ENCODE measurements around the gene ST6GAL1.

Gene ST6GAL1

GRCh38 chr3:187027531-187028278 is 97.4 kb downstream of the ST6GAL1 start:
- H3K27me3 ChIP-seq (ENCODE audit: control insufficient read depth, insufficient read depth, low read length): no peaks in the 10 kb centered on the region
- H3K4me3 ChIP-seq (ENCODE audit: low read length): no peak overlapping the region
- peaks cover 10% of the 10 kb centered on the region for H3K4me1 ChIP-seq (ENCODE audit: control insufficient read depth, low read depth, low read length)
- H3K9me3 ChIP-seq (ENCODE audit: control insufficient read depth, low read depth, low read length): no peaks in the 10 kb centered on the region
- H3K27ac ChIP-seq (ENCODE audit: low read length): no peak overlapping the region
- no peaks in the 10 kb centered on the region for H3K36me3 ChIP-seq (ENCODE audit: control insufficient read depth, low read depth, low read length)
- H3K9ac ChIP-seq (ENCODE audit: low read length): no peak overlapping the region

- Histone ChIP-seq H3K9ac (ENCODE audit: low read length) (no peak overlapping the region), H3K36me3 (ENCODE audit: control insufficient read depth, low read depth, low read length) (no peaks in the 10 kb centered on the region), H3K4me3 (ENCODE audit: low read length) (no peak overlapping the region), H3K9me3 (ENCODE audit: control insufficient read depth, low read depth, low read length) (no peaks in the 10 kb centered on the region), H3K27me3 (ENCODE audit: control insufficient read depth, insufficient read depth, low read length) (no peaks in the 10 kb centered on the region), H3K4me1 (ENCODE audit: control insufficient read depth, low read depth, low read length) (peaks cover 7% of the 10 kb centered on the region), H3K27ac (ENCODE audit: low read length) (no peak overlapping the region)
Measured at GRCh38 chr3:187031934-187032333, 101.6 kb downstream of the ST6GAL1 start.

- no peaks in the 10 kb centered on the region for H3K4me1 ChIP-seq (ENCODE audit: control insufficient read depth, low read depth, low read length)
- no peaks in the 10 kb centered on the region for H3K9me3 ChIP-seq (ENCODE audit: control insufficient read depth, low read depth, low read length)
- peaks cover 13% of the 10 kb centered on the region for H3K36me3 ChIP-seq (ENCODE audit: control insufficient read depth, low read depth, low read length)
- no peak overlapping the region for H3K9ac ChIP-seq (ENCODE audit: low read length)
- H3K27me3 ChIP-seq (ENCODE audit: control insufficient read depth, insufficient read depth, low read length): no peaks in the 10 kb centered on the region
- no peak overlapping the region for H3K27ac ChIP-seq (ENCODE audit: low read length)
- no peak overlapping the region for H3K4me3 ChIP-seq (ENCODE audit: low read length)
Measured at GRCh38 chr3:187036394-187036793, 106.1 kb downstream of the ST6GAL1 start.

- Histone ChIP-seq H3K9me3 (ENCODE audit: control insufficient read depth, low read depth, low read length) (no peaks in the 10 kb centered on the region), H3K9ac (ENCODE audit: low read length) (no peak overlapping the region), H3K36me3 (ENCODE audit: control insufficient read depth, low read depth, low read length) (peaks cover 35% of the 10 kb centered on the region), H3K4me1 (ENCODE audit: control insufficient read depth, low read depth, low read length) (no peaks in the 10 kb centered on the region), H3K27me3 (ENCODE audit: control insufficient read depth, insufficient read depth, low read length) (no peaks in the 10 kb centered on the region), H3K4me3 (ENCODE audit: low read length) (no peak overlapping the region), H3K27ac (ENCODE audit: low read length) (no peak overlapping the region)
Measured at GRCh38 chr3:187039100-187039722, 108.9 kb downstream of the ST6GAL1 start.

GRCh38 chr3:187039723-187040414 is 109.5 kb downstream of the ST6GAL1 start:
- Histone ChIP-seq H3K9ac (ENCODE audit: low read length) (no peak overlapping the region), H3K4me3 (ENCODE audit: low read length) (no peak overlapping the region), H3K27me3 (ENCODE audit: control insufficient read depth, insufficient read depth, low read length) (no peaks in the 10 kb centered on the region), H3K27ac (ENCODE audit: low read length) (no peak overlapping the region), H3K36me3 (ENCODE audit: control insufficient read depth, low read depth, low read length) (peaks cover 36% of the 10 kb centered on the region), H3K4me1 (ENCODE audit: control insufficient read depth, low read depth, low read length) (no peaks in the 10 kb centered on the region), H3K9me3 (ENCODE audit: control insufficient read depth, low read depth, low read length) (no peaks in the 10 kb centered on the region)

- Histone ChIP-seq H3K27ac (ENCODE audit: low read length) (no peak overlapping the region), H3K27me3 (ENCODE audit: control insufficient read depth, insufficient read depth, low read length) (no peaks in the 10 kb centered on the region), H3K4me3 (ENCODE audit: low read length) (no peak overlapping the region), H3K9ac (ENCODE audit: low read length) (no peak overlapping the region), H3K4me1 (ENCODE audit: control insufficient read depth, low read depth, low read length) (no peaks in the 10 kb centered on the region), H3K36me3 (ENCODE audit: control insufficient read depth, low read depth, low read length) (peaks cover 42% of the 10 kb centered on the region), H3K9me3 (ENCODE audit: control insufficient read depth, low read depth, low read length) (no peaks in the 10 kb centered on the region)
Measured at GRCh38 chr3:187040516-187041361, 110.4 kb downstream of the ST6GAL1 start.

GRCh38 chr3:187041362-187042307 is 111.3 kb downstream of the ST6GAL1 start:
- Histone ChIP-seq H3K27ac (ENCODE audit: low read length) (no peak overlapping the region), H3K9ac (ENCODE audit: low read length) (no peak overlapping the region), H3K4me3 (ENCODE audit: low read length) (no peak overlapping the region), H3K4me1 (ENCODE audit: control insufficient read depth, low read depth, low read length) (no peaks in the 10 kb centered on the region), H3K27me3 (ENCODE audit: control insufficient read depth, insufficient read depth, low read length) (no peaks in the 10 kb centered on the region), H3K36me3 (ENCODE audit: control insufficient read depth, low read depth, low read length) (peaks cover 42% of the 10 kb centered on the region), H3K9me3 (ENCODE audit: control insufficient read depth, low read depth, low read length) (no peaks in the 10 kb centered on the region)

GRCh38 chr3:187042346-187042745 is 112.0 kb downstream of the ST6GAL1 start:
- no peaks in the 10 kb centered on the region for H3K4me1 ChIP-seq (ENCODE audit: control insufficient read depth, low read depth, low read length)
- H3K27ac ChIP-seq (ENCODE audit: low read length): no peak overlapping the region

GRCh38 chr3:187042874-187043458 is 112.6 kb downstream of the ST6GAL1 start:
- Histone ChIP-seq H3K9me3 (ENCODE audit: control insufficient read depth, low read depth, low read length) (no peaks in the 10 kb centered on the region), H3K36me3 (ENCODE audit: control insufficient read depth, low read depth, low read length) (peaks cover 42% of the 10 kb centered on the region), H3K4me1 (ENCODE audit: control insufficient read depth, low read depth, low read length) (no peaks in the 10 kb centered on the region), H3K9ac (ENCODE audit: low read length) (no peak overlapping the region), H3K4me3 (ENCODE audit: low read length) (no peak overlapping the region), H3K27ac (ENCODE audit: low read length) (no peak overlapping the region), H3K27me3 (ENCODE audit: control insufficient read depth, insufficient read depth, low read length) (no peaks in the 10 kb centered on the region)

More at GRCh38 chr3:187042346-187042745, 112.0 kb downstream of the ST6GAL1 start:
- peaks cover 42% of the 10 kb centered on the region for H3K36me3 ChIP-seq (ENCODE audit: control insufficient read depth, low read depth, low read length)
- H3K27me3 ChIP-seq (ENCODE audit: control insufficient read depth, insufficient read depth, low read length): no peaks in the 10 kb centered on the region
- H3K4me3 ChIP-seq (ENCODE audit: low read length): no peak overlapping the region
- H3K9ac ChIP-seq (ENCODE audit: low read length): no peak overlapping the region
- H3K9me3 ChIP-seq (ENCODE audit: control insufficient read depth, low read depth, low read length): no peaks in the 10 kb centered on the region

- no peak overlapping the region for H3K27ac ChIP-seq (ENCODE audit: low read length)
- H3K4me3 ChIP-seq (ENCODE audit: low read length): no peak overlapping the region
- H3K4me1 ChIP-seq (ENCODE audit: control insufficient read depth, low read depth, low read length): no peaks in the 10 kb centered on the region
- H3K36me3 ChIP-seq (ENCODE audit: control insufficient read depth, low read depth, low read length): peaks cover 41% of the 10 kb centered on the region
- no peaks in the 10 kb centered on the region for H3K9me3 ChIP-seq (ENCODE audit: control insufficient read depth, low read depth, low read length)
- H3K9ac ChIP-seq (ENCODE audit: low read length): no peak overlapping the region
- no peaks in the 10 kb centered on the region for H3K27me3 ChIP-seq (ENCODE audit: control insufficient read depth, insufficient read depth, low read length)
Measured at GRCh38 chr3:187044206-187044605, 113.9 kb downstream of the ST6GAL1 start.
